ENCODE data around the gene HOXA9.

Gene HOXA9

GRCh38 chr7:27163288-27164044, 1.9 kb downstream of the HOXA9 start:
- DNase-seq = no peak

GRCh38 chr7:27162561-27163287, 2.6 kb downstream of the HOXA9 start:
- DNase-seq = no peak

GRCh38 chr7:27161721-27162560, 3.4 kb downstream of the HOXA9 start:
- DNase-seq = no peak

GRCh38 chr7:27161214-27161720, 4.1 kb downstream of the HOXA9 start:
- no peak for DNase-seq

GRCh38 chr7:27160546-27161213, 4.7 kb downstream of the HOXA9 start:
- peak; percentile 58 for DNase-seq

GRCh38 chr7:27160145-27160545, 5.2 kb downstream of the HOXA9 start:
- DNase-seq = no peak

GRCh38 chr7:27159266-27160144, 5.8 kb downstream of the HOXA9 start:
- no peak for DNase-seq

GRCh38 chr7:27158436-27159265, 6.7 kb downstream of the HOXA9 start:
- DNase-seq = no peak

GRCh38 chr7:27157702-27158431, 7.5 kb downstream of the HOXA9 start:
- no peak for DNase-seq

- DNase-seq = no peak
Measured at GRCh38 chr7:27156916-27157701, 8.2 kb downstream of the HOXA9 start.

- no peak for DNase-seq
Measured at GRCh38 chr7:27156508-27156898, 8.8 kb downstream of the HOXA9 start, which contains the start of gene HOXA7. HOXA7 (minus strand) TSS chr7:27156675; CDS start chr7:27156545, 130 bp downstream.

- DNase-seq = no peak
Measured at GRCh38 chr7:27155816-27156507, 9.4 kb downstream of the HOXA9 start.

GRCh38 chr7:27154901-27155815, 10.2 kb downstream of the HOXA9 start:
- DNase-seq = no peak

GRCh38 chr7:27154369-27154768, 11.0 kb downstream of the HOXA9 start:
- DNase-seq = no peak

GRCh38 chr7:27153526-27153925, 11.8 kb downstream of the HOXA9 start:
- no peak for DNase-seq

- no peak for DNase-seq
Measured at GRCh38 chr7:27152816-27153442, 12.4 kb downstream of the HOXA9 start.

Measured in fibroblast of skin of back (primary cell).